OCI-M2 (cell line): ENCODE results near the gene PPAN.

Experiments
- DNase-seq: peaks from one replicate; lab custom pipeline; 2025; ENCODE audit not compliant: unreplicated experiment; lab: John Stamatoyannopoulos, UW

PPAN gene, protein sequence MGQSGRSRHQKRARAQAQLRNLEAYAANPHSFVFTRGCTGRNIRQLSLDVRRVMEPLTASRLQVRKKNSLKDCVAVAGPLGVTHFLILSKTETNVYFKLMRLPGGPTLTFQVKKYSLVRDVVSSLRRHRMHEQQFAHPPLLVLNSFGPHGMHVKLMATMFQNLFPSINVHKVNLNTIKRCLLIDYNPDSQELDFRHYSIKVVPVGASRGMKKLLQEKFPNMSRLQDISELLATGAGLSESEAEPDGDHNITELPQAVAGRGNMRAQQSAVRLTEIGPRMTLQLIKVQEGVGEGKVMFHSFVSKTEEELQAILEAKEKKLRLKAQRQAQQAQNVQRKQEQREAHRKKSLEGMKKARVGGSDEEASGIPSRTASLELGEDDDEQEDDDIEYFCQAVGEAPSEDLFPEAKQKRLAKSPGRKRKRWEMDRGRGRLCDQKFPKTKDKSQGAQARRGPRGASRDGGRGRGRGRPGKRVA

DNA sequence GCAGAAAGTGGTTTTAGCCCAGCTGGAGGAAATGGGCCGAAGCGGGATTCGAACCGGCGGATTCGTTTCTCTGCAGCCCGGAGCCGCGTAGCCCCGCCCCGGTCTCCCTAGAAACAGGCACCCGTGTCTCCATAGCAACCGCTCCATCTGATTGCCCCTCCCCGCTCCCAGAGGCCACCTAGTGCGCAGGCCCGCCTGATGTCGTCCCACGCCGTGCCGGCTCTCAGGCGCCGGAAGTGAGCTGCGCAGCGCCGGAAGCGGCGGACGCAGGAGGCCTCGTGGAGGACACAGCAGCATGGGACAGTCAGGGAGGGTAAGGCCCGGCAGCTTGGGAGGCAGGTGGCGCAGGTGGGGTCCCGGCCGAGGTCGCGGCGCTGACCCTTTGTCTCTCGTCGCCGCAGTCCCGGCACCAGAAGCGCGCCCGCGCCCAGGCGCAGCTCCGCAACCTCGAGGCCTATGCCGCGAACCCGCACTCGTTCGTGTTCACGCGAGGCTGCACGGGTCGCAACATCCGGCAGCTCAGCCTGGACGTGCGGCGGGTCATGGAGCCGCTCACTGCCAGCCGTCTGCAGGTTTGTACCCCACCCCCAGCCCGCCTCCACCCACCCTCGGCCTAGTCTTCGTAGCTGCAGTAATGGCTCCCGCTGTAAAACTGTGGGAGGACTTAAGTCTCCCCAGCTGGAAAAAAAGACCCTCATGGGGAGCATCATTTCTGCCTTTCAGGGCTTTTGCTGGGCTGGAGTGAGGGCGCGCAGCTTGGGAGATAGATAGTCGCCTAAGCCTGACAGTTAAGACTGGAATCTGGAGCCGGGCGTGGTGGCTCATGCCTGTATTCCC, at the start of gene PPAN:
Gene PPAN, plus strand, starts transcription at position 263 of the 837 bp plus-strand sequence. Its CDS starts 33 bp downstream, at position 296.
- DNase-seq, result peak; percentile 100

DNA sequence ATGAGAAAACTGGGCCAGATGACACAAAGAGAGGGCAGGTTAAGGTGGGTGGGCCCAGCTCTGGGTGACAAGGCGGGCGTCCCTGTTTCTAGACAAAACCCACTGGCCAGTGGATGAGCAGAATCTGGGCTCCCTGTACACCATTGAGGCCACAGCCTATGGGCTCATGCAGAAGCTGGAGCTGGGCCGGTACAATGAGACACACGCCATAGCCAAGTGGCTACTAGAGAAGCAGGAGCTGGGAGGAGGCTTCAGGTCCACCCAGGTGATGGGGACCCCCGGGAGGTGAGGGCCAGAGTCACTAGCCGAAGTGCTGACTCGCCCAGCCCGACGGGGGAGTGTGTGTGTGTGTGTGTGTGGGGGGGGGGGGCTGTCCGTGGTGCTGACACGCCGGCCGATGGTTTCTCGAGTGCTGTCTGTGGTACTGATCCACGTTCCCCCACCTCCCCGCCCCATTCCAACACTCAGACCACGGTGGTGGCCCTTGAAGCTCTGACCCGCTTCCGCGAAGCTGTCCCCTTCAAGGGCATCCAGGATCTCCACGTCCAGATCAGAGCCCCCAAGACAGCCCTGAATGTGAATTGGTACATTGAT, 44.3 kb upstream of the PPAN start:
- no peak for DNase-seq

DNA sequence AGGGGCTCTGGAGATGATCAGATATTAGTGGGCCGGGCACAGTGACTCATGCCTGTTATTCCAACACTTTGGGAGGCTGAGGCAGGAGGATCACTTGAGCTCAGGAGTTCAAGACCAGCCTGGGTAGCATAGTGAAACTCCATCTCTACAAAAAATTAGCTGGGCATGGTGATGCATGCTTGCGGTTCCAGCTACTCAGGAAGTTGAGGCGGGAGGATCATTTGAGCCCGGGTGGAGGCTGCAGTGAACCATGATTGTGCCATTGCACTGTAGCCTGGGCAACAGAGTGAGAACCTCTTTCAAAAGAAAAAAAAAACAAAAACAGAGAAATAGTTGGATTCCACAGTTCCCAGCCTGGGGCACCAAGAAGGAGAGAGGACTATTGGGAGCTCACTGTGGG, 38.0 kb upstream of the PPAN start:
- DNase-seq, result no peak

DNA sequence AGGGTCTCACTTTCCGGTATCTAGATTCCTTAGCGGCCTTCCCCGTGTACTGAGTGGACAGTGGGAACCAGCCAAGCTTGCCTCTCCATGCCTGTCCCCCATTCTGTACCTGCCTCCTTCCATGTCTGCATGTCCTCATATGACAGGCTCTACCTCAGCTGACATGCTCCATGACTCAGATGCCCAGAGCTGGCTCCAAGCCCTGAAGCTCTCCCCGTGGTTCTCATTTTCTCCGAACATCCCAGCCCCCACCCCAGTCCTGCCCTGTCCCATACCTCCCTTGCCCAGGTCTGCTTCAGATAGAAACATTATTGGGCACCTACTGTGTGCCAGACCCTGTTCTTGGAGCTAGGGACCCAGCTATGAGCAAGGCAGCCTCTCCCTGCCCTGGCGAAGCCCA, 37.1 kb upstream of the PPAN start:
- DNase-seq, result no peak

GRCh38 chr19:10070730-10071446, 35.3 kb upstream of the PPAN start:
- no peak for DNase-seq

DNA sequence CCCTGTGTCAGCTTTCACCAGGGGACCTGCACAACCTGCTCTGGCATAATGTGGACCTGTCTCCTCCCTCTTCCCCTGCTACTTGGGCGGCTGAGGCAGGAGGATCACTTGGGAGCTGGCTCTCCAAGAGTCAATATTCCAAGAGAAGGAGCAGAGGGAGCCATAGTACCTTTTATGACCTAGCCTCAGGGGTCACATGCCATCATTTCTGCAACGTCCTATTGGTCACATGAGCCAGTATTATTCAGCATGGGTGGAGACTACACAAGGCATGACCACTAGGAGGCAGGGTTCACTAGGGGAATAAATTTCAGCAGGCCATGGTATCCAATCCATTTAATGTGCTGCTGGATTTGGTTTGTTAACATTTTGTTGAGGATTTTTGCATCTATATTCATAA, 32.0 kb upstream of the PPAN start:
- peak; percentile 88 for DNase-seq

- DNase-seq, result no peak
Measured at GRCh38 chr19:10076535-10076934, 29.6 kb upstream of the PPAN start.

DNA sequence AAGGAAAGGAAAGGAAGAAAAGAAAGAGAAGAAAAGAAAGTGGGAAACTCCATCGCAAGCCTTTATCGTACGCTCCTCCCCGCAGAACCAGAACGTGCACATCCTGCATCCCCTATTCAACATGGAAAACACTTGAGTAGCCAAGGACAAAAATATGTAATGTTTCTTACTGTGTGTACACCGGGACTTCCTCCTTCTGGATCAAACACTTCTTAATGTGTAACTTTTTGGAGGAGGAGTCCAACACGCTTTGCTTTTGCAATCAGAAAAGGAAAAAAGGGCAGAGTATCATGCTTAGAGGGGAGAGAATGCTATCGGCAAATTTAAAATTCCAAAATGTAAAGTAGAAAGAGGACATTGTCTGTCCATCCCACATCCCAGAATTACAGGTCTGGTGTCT, 27.8 kb upstream of the PPAN start:
- DNase-seq, result no peak

DNA sequence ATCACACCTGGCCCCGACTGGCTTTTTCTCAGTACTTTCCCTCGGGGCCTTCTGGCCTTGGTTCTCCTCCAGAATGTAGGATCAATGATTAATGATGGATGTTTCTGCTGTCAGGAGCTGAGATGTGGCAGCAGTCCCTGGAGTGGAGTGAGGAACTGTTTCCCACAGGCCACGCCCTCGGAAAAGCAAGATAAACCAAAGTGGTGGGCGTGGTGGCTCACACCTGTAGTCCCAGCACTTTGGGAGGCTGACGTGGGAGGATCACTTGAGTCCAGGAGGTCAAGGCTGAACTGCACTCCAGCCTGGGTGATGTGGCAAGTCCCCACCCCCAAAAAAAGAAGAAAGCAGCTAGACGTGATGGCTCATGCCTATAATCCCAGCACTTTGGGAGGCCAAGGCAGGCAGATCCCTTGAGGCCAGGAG, 27.1 kb upstream of the PPAN start:
- DNase-seq, result no peak

DNA sequence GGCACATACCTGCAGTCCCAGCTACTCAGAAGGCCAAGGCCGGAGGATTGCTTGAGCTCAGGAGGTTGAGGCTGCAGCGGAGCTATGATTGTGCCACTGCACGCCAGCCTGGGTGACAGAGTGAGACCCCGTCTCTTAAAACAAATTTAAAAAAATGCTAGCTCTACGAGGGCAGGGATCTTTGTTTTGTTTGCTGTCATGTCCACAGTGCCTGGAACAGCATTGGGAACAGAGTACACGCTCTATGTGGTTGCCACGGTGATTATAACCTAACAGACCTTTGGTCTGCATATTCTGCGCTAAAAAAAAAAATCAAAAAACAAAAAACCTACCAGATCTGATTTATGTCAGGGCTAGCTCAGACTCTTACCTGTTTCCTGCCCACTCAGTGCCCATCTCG, 22.3 kb upstream of the PPAN start:
- no peak for DNase-seq

DNA sequence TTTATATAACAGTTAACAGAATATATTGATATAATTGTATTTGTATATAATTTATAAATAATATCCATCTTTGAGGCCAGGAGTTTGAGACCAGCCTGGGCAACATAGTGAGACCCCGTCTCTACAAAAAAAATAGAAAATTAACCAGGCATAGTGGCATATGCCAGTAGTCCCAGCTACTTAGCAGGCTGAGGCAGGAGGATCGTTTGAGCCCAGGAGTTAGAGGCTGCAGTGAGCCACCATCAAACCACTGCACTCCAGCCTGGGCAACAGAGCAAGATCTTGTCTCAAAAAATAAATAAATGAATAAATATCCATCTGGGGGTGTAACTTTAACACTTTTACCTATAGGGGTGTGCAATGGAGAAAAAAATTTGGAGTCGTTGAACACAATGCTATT, 21.4 kb upstream of the PPAN start:
- no peak for DNase-seq

- peak; percentile 92 for DNase-seq
Measured at GRCh38 chr19:10085641-10086590, 20.2 kb upstream of the PPAN start, which contains the start of gene SHFL. Gene SHFL (plus strand): TSS chr19:10086317. CDS start chr19:10086428, 111 bp downstream.

DNA sequence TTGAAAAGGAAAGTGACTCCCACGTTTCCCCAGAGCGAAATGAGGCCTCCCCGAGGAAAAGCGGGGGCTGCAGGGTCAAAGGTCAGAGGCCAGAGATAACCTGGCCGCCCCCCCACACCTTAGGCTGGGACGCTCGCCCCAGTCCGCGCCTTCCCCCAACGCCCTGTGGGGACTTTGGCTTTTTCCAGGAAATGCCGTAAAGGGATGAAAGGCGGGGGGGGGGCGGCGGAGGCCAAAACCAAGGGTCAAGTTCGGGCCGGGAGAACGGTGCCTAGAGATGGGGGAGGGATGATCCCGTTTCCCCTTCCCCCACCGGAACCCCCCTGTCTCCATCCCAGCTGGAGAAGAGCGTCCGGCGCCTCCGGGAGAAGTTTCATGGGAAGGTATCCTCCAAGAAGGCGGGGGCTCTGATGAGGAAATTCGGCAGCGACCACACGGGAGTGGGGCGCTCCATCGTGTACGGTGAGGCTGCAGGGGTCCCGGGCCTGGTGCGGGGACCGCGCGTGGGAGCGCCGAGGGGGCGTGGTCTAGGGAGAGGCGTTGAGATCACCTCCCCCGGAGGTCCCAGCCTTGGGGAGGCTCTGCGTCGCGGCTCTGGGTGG, 19.5 kb upstream of the PPAN start:
- DNase-seq, result no peak

- DNase-seq, result no peak
Measured at GRCh38 chr19:10087296-10088061, 18.7 kb upstream of the PPAN start.

- DNase-seq, result no peak
Measured at GRCh38 chr19:10088949-10089554, 17.1 kb upstream of the PPAN start.

DNA sequence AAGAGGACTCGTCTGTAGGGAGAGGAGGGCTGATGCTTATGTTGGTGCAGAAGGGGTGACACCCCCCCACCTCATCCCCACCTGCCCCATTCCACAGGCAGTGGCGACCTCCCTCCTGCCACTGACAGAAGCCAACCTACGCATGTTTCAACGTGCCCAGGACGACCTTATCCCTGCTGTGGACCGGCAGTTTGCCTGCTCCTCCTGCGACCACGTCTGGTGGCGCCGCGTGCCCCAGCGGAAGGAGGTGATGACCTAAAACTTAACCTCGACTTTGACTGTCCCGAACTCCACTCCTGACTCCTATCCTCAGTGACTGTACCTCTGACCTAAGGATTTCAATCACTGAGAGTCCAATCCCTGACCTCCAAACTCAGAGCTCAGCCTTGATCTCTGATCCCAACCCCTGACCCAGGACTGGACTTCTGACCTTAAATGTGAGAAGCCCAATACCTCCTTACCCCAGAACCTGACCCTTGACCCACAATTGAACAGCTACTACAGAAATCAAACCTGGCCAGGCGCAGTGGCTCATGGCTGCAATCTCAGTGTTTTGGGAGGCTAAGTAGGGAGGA, 16.3 kb upstream of the PPAN start:
- no peak for DNase-seq

- DNase-seq, result no peak
Measured at GRCh38 chr19:10091370-10091687, 14.8 kb upstream of the PPAN start.
